ENCODE measurements around the gene PKD1. TPM values are rescaled to one million over a fixed set of nuclear protein-coding genes. Genes with fewer than 3 reads are reported as not detected.
A peak's percentile ranks its signal among the peaks of the same experiment; 100 is the strongest.

Gene PKD1
- total and polyA plus RNA-seq, 7 donors: 10.6 to 372 (median 81.6) TPM

DNA sequence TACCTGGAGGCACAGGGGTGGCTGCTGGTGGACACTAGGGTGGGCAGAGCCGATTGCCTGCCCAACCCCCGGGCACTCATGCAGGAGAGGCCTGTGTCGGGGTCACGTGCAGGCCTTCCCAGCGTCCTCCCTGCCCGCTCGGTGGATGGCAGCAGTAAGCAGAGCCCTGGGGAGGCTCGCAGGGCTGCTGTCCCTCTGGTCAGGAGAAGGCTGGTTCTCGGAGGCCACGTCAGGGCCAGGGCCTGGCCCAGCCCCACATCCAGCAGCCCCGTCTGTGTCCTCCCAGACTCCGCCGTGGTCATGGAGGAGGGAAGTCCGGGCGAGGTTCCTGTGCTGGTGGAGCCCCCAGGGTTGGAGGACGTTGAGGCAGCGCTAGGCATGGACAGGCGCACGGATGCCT lies 52.3 kb downstream of the PKD1 start:
- H3K27ac ChIP-seq: peak overlapping the region in 3 of 4 donors; percentile 42 to 61 (median 54)

GRCh38 chr16:2082983-2083364 lies 52.7 kb downstream of the PKD1 start:
- Histone ChIP-seq H3K9me3 (no peaks in the 10 kb centered on the region), H3K27ac (peak overlapping the region; percentile 42 to 61 (median 50)), H3K4me1 (peaks cover 0 to 27% (median 22%) of the 10 kb centered on the region in 4 donors), H3K36me3 (peaks cover 13 to 81% (median 36%) of the 10 kb centered on the region in 4 donors), H3K4me3 (no peak overlapping the region), H3K27me3 (no peaks in the 10 kb centered on the region)
- WGBS, 2 donors: 62 to 83% methylated on average over 16 of the region's 16 CpGs
- no peak for DNase-seq
- no peak for TF ChIP-seq EP300 (IDR thresholded peaks at IDR 0.05)
- peak in 1 of 4 donors; percentile 3 for TF ChIP-seq POLR2AphosphoS5 (IDR thresholded peaks at IDR 0.05)
- intact Hi-C loops (cut with DNase I): no loop called here

More for the DNA sequence above, 52.3 kb downstream of the PKD1 start:
- no peak overlapping the region for H3K4me3 ChIP-seq
- DNase-seq: no peak
- intact Hi-C loops (cut with DNase I): no loop called here
- WGBS, 2 donors: 86 to 91% methylated on average over 19 of the region's 19 CpGs
- peaks cover 0 to 27% (median 22%) of the 10 kb centered on the region in 4 donors for H3K4me1 ChIP-seq
- TF ChIP-seq, protein P1, sequence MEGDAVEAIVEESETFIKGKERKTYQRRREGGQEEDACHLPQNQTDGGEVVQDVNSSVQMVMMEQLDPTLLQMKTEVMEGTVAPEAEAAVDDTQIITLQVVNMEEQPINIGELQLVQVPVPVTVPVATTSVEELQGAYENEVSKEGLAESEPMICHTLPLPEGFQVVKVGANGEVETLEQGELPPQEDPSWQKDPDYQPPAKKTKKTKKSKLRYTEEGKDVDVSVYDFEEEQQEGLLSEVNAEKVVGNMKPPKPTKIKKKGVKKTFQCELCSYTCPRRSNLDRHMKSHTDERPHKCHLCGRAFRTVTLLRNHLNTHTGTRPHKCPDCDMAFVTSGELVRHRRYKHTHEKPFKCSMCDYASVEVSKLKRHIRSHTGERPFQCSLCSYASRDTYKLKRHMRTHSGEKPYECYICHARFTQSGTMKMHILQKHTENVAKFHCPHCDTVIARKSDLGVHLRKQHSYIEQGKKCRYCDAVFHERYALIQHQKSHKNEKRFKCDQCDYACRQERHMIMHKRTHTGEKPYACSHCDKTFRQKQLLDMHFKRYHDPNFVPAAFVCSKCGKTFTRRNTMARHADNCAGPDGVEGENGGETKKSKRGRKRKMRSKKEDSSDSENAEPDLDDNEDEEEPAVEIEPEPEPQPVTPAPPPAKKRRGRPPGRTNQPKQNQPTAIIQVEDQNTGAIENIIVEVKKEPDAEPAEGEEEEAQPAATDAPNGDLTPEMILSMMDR (IDR thresholded peaks at IDR 0.05): no peak
- TF ChIP-seq EP300 (IDR thresholded peaks at IDR 0.05) (no peak), POLR2A (IDR thresholded peaks at IDR 0.05) (no peak), POLR2AphosphoS5 (IDR thresholded peaks at IDR 0.05) (peak in 1 of 4 donors; percentile 0)
- peaks cover 13 to 81% (median 38%) of the 10 kb centered on the region in 4 donors for H3K36me3 ChIP-seq
- no peaks in the 10 kb centered on the region for H3K27me3 ChIP-seq
- H3K9me3 ChIP-seq: no peaks in the 10 kb centered on the region

DNA sequence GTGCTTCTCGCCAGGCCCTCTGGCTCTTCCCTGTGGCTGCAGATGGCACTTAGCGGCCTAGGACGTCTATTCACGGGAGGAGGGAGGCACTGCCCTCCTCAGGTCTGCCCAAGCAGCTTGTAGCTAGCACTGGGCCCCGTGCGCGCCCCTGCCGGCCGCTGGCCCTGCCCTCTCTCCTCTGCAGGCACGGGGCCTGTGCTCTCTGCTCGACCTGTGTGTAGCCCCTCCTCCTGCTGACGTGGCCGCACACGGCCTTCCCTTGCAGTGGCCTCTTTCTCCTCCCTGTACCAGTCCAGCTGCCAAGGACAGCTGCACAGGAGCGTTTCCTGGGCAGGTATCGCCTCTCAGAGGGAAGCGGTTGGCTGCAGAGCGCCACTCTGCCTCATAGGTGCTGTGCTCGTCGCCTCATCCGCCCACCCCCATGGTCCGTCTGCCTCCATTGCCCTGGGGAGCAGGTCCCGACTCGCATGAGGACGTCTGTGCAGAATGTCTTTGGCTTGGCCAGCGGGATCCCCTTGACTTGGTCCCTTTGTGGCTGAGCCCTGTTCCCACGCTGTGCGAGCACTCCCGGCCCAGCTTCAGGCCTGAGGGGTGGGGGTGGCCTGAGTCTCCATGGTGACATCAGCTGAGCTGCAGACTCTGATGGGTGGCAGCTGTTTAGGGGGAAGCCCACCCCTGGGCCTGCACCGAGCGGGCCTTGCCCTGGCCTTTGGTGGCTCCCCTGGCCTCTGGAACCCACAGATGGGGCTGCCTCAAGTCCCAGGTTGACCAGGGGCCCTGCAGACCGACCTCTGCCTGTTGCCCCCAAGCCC lies 53.3 kb downstream of the PKD1 start:
- peaks cover 0 to 27% (median 22%) of the 10 kb centered on the region in 4 donors for H3K4me1 ChIP-seq
- H3K36me3 ChIP-seq: peaks cover 13 to 81% (median 38%) of the 10 kb centered on the region in 4 donors
- H3K9me3 ChIP-seq: no peaks in the 10 kb centered on the region
- H3K27ac ChIP-seq: peak overlapping the region; percentile 42 to 61 (median 50)
- intact Hi-C loops (cut with DNase I): no loop called here
- peak; percentile 85 for DNase-seq
- WGBS, 2 donors: 72 to 78% methylated on average over 32 of the region's 32 CpGs
- H3K4me3 ChIP-seq: no peak overlapping the region
- TF ChIP-seq POLR2A (IDR thresholded peaks at IDR 0.05) (no peak), EP300 (IDR thresholded peaks at IDR 0.05) (no peak), POLR2AphosphoS5 (IDR thresholded peaks at IDR 0.05) (peak in 3 of 4 donors; percentile 31 to 42 (median 36))
- TF ChIP-seq, protein P1 (IDR thresholded peaks at IDR 0.05): no peak
- no peaks in the 10 kb centered on the region for H3K27me3 ChIP-seq

DNA sequence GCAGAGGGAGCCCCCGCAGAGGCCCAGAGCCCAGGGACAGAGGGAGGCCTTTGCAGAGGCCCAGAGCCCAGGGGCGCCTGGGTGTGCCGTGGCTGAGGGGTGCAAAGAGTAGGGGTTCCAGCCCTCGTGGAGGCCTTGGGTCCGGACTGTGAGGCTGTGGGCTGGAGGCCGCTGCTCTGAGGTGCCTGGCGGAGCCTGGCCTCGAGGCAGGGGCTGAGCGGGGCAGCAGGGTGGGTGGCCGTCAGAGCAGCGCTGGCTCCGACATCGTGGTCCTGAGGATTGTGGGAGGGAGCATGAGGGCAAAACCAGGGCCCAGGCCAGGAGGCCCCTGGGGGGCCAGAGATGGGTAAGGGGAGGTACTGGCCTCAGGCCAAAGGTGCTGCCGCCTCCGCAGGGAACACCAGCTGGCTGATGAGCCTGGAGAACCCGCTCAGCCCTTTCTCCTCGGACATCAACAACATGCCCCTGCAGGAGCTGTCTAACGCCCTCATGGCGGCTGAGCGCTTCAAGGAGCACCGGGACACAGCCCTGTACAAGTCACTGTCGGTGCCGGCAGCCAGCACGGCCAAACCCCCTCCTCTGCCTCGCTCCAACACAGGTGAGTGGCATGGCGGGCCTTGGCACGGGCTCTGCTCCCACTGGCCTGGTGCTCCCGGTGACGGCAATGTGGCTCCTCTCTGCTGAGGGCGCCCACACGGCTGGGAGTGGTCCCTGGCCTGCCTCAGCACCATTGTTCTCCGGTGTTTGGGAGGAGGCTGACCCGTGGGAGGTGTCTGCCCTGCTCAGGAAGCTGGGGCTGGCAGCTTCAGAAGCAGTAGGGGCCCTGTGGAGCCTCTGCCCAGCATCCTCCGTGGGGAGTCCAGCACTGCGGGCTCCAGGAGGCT lies 54.3 kb downstream of the PKD1 start:
- DNase-seq: no peak
- intact Hi-C loops (cut with DNase I): no loop called here
- H3K9me3 ChIP-seq: no peaks in the 10 kb centered on the region
- no peak overlapping the region for H3K4me3 ChIP-seq
- TF ChIP-seq POLR2A (IDR thresholded peaks at IDR 0.05) (no peak), EP300 (IDR thresholded peaks at IDR 0.05) (no peak), POLR2AphosphoS5 (IDR thresholded peaks at IDR 0.05) (no peak)
- TF ChIP-seq, protein P1 (IDR thresholded peaks at IDR 0.05): no peak
- peaks cover 0 to 27% (median 22%) of the 10 kb centered on the region in 4 donors for H3K4me1 ChIP-seq
- H3K27me3 ChIP-seq: no peaks in the 10 kb centered on the region
- WGBS, 2 donors: 89 to 93% methylated on average over 35 of the region's 35 CpGs
- H3K27ac ChIP-seq: peak overlapping the region; percentile 42 to 61 (median 50)
- peaks cover 13 to 81% (median 39%) of the 10 kb centered on the region in 4 donors for H3K36me3 ChIP-seq

Measured in sigmoid colon (tissue), 7 donors.